ENCODE results near the gene HOXB6. TPM values are rescaled to one million over a fixed set of nuclear protein-coding genes. Genes with fewer than 3 reads are reported as not detected.

The HOXB6 gene
- total and polyA plus RNA-seq, 9 donors = 0.25 to 10.3 (median 1.2) TPM

DNA sequence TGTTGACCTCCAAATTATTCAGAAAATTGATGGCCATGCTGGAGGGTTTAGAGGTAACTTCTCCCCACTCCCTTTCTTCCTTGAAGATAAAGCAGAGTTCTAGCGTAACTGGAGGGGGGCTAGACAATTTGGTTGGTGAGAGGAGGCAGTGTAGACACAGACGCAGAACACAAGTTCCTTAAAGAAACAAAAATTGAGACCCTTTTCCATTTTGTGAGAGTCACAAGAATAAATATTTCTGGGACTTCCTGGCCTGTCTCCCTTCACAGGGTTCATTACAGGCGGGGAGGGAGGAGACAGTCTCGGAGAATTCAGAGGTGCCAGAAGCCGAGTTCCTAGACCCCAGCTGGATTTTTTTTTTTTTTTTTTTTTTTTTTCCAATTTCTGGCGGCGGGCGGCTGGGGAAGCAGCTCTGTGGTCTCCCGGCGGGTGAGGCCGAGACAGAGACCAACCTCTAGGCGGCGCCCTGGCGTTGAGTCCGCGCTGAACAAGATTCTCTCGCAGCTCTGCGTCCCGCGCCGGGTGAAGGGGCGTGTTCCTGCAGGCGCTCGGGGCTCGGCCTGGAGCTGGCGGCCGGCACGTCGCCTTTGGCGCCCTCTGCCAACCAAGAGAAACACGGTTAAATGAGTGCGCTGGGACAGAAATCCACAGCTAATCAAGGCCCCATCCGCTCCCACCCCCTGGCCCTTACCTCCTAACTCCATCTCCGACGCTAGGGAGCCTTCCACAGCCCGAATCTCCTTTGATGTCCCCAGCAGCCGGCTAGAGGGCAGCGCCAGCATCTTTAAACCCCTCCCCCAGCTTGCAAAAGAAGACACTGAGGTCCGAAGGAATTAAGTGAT, 31.6 kb upstream of the HOXB6 start:
- no peaks in the 10 kb centered on the region for H3K4me1 ChIP-seq (ENCODE audit: insufficient read depth)
- no peak overlapping the region for H3K27ac ChIP-seq
- WGBS, 3 donors = 2 to 4% (median 2%) methylated on average over 39 of the region's 39 CpGs
- TF ChIP-seq POLR2A (IDR thresholded peaks at IDR 0.05) (no peak), EP300 (IDR thresholded peaks at IDR 0.05) (no peak)
- TF ChIP-seq, protein P1, sequence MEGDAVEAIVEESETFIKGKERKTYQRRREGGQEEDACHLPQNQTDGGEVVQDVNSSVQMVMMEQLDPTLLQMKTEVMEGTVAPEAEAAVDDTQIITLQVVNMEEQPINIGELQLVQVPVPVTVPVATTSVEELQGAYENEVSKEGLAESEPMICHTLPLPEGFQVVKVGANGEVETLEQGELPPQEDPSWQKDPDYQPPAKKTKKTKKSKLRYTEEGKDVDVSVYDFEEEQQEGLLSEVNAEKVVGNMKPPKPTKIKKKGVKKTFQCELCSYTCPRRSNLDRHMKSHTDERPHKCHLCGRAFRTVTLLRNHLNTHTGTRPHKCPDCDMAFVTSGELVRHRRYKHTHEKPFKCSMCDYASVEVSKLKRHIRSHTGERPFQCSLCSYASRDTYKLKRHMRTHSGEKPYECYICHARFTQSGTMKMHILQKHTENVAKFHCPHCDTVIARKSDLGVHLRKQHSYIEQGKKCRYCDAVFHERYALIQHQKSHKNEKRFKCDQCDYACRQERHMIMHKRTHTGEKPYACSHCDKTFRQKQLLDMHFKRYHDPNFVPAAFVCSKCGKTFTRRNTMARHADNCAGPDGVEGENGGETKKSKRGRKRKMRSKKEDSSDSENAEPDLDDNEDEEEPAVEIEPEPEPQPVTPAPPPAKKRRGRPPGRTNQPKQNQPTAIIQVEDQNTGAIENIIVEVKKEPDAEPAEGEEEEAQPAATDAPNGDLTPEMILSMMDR (IDR thresholded peaks at IDR 0.05) = no peak
- intact Hi-C loops (cut with DNase I) = no loop called here
- no peaks in the 10 kb centered on the region for H3K9me3 ChIP-seq
- DNase-seq = no peak
- no peak overlapping the region for H3K4me3 ChIP-seq
- no peaks in the 10 kb centered on the region for H3K27me3 ChIP-seq
- H3K36me3 ChIP-seq = no peaks in the 10 kb centered on the region

DNA sequence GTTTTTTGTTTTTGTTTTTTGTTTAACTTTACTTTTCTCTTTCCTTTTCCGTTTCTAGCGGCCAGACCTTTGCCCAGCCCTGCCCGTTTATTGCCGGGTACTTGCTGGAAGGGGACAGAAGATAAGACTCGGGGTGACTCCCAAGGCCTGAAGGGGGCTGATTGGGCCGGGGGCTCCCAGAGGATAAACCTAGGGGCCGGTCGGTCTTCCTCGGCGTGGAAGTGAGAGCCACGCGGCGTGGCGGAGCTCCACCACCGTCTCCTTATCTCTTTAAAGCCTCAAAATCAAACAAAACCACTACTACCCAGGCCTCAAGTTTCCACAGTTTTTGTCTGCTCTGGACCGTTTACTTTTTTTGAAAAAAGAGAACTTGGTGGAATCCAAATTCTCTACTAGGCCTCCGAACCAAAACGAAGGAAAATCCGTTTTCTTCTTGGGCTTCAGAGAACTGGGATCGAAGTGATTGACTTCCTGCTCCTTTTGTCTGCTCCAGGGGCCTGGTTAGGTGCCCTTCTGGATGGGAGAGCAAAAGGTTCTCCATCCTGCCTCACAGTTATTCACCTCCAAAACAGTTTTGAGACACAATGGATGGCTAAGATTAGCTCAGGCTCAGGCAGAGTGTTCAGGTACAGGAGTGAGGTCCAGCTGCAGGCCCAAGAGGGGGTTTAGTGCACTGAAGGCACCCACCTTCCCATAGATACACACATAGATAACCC, 29.9 kb upstream of the HOXB6 start:
- no peak for DNase-seq
- no peaks in the 10 kb centered on the region for H3K4me1 ChIP-seq (ENCODE audit: insufficient read depth)
- H3K4me3 ChIP-seq = no peak overlapping the region
- TF ChIP-seq, protein P1 (IDR thresholded peaks at IDR 0.05) = no peak
- TF ChIP-seq EP300 (IDR thresholded peaks at IDR 0.05) (no peak), POLR2A (IDR thresholded peaks at IDR 0.05) (no peak)
- no peaks in the 10 kb centered on the region for H3K36me3 ChIP-seq
- intact Hi-C loops (cut with DNase I) = no loop called here
- H3K27ac ChIP-seq = no peak overlapping the region
- no peaks in the 10 kb centered on the region for H3K9me3 ChIP-seq
- H3K27me3 ChIP-seq = no peaks in the 10 kb centered on the region
- WGBS, 3 donors = 27 to 39% (median 28%) methylated on average over 20 of the region's 20 CpGs

DNA sequence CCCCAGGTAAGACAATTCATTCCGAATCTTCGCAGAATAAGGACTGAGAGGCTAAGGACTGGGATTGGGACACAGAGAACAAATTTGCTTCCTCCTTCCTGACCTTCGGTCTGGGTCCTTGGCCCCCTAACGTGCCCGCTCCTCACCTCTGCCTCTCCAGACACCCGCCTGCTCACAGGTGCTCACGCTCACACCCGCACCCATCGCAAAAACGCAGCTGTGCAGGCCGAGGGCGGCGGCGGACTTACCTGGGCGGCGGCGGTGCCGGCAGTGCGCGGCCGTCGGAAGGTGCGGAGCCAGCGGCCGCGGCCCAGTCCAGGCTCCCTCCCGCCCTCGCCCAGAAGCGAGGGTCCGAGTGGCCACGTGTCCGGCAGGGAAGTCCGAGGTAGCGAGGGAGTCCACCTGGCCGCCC, 28.5 kb upstream of the HOXB6 start:
- DNase-seq = no peak
- Histone ChIP-seq H3K36me3 (no peaks in the 10 kb centered on the region), H3K4me3 (no peak overlapping the region), H3K27me3 (no peaks in the 10 kb centered on the region), H3K27ac (no peak overlapping the region), H3K4me1 (ENCODE audit: insufficient read depth) (no peaks in the 10 kb centered on the region), H3K9me3 (no peaks in the 10 kb centered on the region)
- TF ChIP-seq POLR2A (IDR thresholded peaks at IDR 0.05) (no peak), EP300 (IDR thresholded peaks at IDR 0.05) (no peak)
- TF ChIP-seq, protein P1 (IDR thresholded peaks at IDR 0.05) = no peak
- intact Hi-C loops (cut with DNase I) = no loop called here
- 7 to 10% (median 7%) methylated on average over 26 to 35 of the region's 35 CpGs for WGBS, 3 donors

DNA sequence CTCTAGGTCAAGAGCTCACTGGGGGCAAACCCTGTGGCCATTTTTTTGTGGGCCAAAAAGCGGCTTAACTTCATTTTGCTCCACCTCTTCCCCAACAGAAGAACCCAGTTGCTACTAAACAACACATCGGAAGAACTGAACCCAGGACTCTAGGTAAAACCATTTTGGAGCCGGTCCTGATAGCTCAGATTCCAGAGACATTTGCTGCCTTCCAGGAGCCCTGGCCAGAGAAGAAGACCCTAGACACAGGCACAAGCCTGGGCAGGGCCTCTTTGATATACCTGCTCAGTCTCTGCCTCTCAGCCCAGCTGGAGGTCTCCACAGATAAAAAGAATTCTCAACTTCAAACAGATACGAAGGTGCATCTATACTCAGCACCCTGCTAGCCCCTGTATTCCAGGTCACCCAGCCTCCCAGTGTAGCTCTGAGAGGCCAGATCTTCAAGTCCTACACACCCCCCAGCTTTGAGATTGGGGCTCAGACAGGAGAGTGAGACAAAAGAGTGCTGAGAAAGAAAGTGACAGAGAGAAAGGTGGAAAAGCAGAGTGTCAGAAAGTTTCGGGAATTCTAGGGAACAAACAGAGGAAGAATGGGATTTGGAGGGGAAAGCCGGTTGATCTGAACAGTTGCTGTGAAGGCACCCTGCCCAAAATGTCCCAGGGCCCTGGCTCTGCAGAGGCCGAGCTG, 27.9 kb upstream of the HOXB6 start:
- Histone ChIP-seq H3K9me3 (no peaks in the 10 kb centered on the region), H3K36me3 (no peaks in the 10 kb centered on the region), H3K4me1 (ENCODE audit: insufficient read depth) (no peaks in the 10 kb centered on the region), H3K27me3 (no peaks in the 10 kb centered on the region), H3K27ac (no peak overlapping the region), H3K4me3 (no peak overlapping the region)
- WGBS, 3 donors = 20 to 43% (median 22%) methylated on average over 7 of the region's 7 CpGs
- DNase-seq = no peak
- intact Hi-C loops (cut with DNase I) = no loop called here
- TF ChIP-seq POLR2A (IDR thresholded peaks at IDR 0.05) = no peak
- TF ChIP-seq EP300 (IDR thresholded peaks at IDR 0.05) = no peak
- TF ChIP-seq, protein P1 (IDR thresholded peaks at IDR 0.05) = no peak

Data from ovary (tissue), 9 donors.